Measurements from ENCODE around the gene AGPAT2.

AGPAT2 gene

DNA sequence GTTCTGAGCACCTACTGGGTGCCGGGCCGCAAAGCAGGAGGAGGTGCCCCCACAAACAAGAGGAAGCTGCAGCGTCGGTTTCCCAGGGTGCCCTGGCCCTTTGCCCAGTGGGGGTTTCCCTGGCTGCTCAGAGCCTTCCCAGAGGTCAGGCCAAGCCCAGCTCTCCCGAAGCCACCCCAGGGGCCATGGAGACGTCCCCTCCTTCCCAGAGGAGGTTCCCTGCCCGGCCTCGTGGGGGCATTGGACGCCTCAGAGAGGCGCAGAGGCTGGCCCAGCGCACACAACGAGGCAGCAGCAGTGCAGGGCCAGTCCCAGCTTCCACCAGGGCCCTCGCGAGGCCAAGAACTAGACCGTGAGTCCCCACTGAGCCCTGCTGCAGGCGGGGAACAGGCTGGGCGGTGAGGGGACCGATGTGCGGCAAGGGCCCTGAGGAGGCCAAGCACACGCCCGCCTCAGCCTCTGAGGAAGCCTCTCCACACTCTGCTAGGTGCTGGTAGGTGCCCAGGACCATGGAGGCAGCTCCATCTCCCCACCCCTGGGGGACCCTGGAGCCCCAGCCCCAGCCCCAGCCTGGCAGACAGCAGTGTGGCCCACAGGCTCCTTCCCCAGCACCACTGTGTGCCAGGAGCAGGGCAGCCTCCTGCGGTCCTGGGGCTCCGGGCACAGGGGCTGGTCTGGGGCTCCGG lies 32.1 kb upstream of the AGPAT2 start:
- DNase-seq, result no peak
- H2BK120ac ChIP-seq (ENCODE audit: insufficient read depth, low read length, poor library complexity), result no peak overlapping the region
- peaks cover 6% of the 10 kb centered on the region for H3K79me1 ChIP-seq (ENCODE audit: low read length)
- no CpG with 5 or more reads among the region's 24 CpGs for WGBS (ENCODE audit: extremely low coverage, insufficient coverage, insufficient read length)
- no peak overlapping the region for H4K12ac ChIP-seq (ENCODE audit: low read depth, low read length)
- H2BK12ac ChIP-seq (ENCODE audit: low read length), result no peak overlapping the region
- no peak overlapping the region for H2BK5ac ChIP-seq (ENCODE audit: low read depth, low read length, poor library complexity)
- H2AK5ac ChIP-seq (ENCODE audit: low read length), result no peak overlapping the region
- H3K9ac ChIP-seq (ENCODE audit: low read length), result no peak overlapping the region
- H3K4me2 ChIP-seq (ENCODE audit: low read length), result no peak overlapping the region
- peaks cover 39 to 40% of the 10 kb centered on the region in 2 experiments for H3K36me3 ChIP-seq (ENCODE audit: control insufficient read depth in 1 of 2, insufficient read depth in 2 of 2, low read length in 2 of 2)
- no peak overlapping the region for H3K18ac ChIP-seq (ENCODE audit: low read length)
- no peak overlapping the region for H4K8ac ChIP-seq (ENCODE audit: low read depth, low read length)
- no peak overlapping the region for H3K23ac ChIP-seq (ENCODE audit: low read length)
- peaks cover 3% of the 10 kb centered on the region for H3K9me3 ChIP-seq (ENCODE audit: insufficient read depth, low read depth, low read length)
- no peak overlapping the region for H3K4ac ChIP-seq (ENCODE audit: low read depth, low read length)
- no peak overlapping the region for H4K91ac ChIP-seq (ENCODE audit: low read depth, low read length)
- no peak overlapping the region for H2AFZ ChIP-seq (ENCODE audit: insufficient read depth, low read length, poor library complexity)
- H3K27ac ChIP-seq (ENCODE audit: low read depth, low read length), result no peak overlapping the region
- H3K4me3 ChIP-seq (ENCODE audit: low read depth, low read length), result no peak overlapping the region
- no peaks in the 10 kb centered on the region for H3K27me3 ChIP-seq (ENCODE audit: insufficient read depth, low read length)
- no peak overlapping the region for H3K14ac ChIP-seq (ENCODE audit: low read length)
- H3K4me1 ChIP-seq (ENCODE audit: control insufficient read depth in 1 of 2, insufficient read depth in 2 of 2, low read length in 2 of 2), result peaks cover 8% of the 10 kb centered on the region in 2 experiments
- H3K79me2 ChIP-seq (ENCODE audit: control insufficient read depth, insufficient read depth, low read length, poor library complexity), result no peaks in the 10 kb centered on the region

DNA sequence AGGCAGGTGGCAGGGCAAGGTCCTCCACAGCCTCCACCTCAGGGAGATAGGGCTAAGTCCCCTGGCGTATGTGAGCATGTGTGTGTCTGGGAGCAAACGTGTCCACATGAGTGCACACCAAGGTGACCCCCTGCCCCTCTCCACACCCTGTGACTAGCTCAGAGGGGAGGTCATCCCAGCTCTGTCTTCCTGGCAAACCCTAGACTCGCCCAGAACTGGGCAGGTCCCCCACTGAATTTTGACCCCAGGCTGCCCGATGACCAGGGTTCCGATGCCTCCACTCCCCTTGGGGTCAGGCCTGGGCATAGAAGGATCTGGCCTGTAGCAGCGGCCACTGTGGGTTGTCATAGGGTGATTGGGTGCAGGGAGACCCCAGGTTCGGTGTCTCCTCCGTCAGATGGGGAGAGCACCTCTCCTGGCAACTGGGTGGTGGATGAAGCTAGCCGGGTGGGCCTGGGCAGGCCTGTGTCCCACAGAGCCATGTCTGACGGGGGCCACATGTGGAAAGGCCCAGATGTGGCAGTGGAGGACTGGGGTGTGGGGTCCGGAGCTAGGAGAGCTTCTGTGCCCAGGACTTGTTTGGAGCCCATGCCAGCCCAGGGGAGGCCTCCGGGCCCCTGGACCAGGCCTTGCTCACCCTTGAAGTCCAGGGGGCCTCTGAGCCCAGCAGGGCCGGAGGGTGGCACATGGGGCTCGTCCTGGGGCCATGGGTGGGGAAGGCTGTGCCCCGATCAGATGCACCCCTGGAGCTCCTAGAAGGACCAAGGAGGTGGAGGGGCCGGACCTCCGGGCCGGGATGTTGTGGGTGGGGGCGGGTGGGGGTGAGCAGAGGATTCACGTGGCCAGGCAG lies 31.3 kb upstream of the AGPAT2 start:
- Histone ChIP-seq H3K4ac (ENCODE audit: low read depth, low read length) (no peak overlapping the region), H3K27ac (ENCODE audit: low read depth, low read length) (no peak overlapping the region), H2BK120ac (ENCODE audit: insufficient read depth, low read length, poor library complexity) (no peak overlapping the region), H3K23ac (ENCODE audit: low read length) (no peak overlapping the region), H4K91ac (ENCODE audit: low read depth, low read length) (no peak overlapping the region), H3K79me1 (ENCODE audit: low read length) (peaks cover 12% of the 10 kb centered on the region), H2BK5ac (ENCODE audit: low read depth, low read length, poor library complexity) (no peak overlapping the region), H3K14ac (ENCODE audit: low read length) (no peak overlapping the region), H3K9me3 (ENCODE audit: insufficient read depth, low read depth, low read length) (peaks cover 3% of the 10 kb centered on the region), H3K27me3 (ENCODE audit: insufficient read depth, low read length) (no peaks in the 10 kb centered on the region), H2BK12ac (ENCODE audit: low read length) (no peak overlapping the region), H3K9ac (ENCODE audit: low read length) (no peak overlapping the region), H3K4me3 (ENCODE audit: low read depth, low read length) (no peak overlapping the region), H3K79me2 (ENCODE audit: control insufficient read depth, insufficient read depth, low read length, poor library complexity) (peaks cover 3% of the 10 kb centered on the region), H3K4me2 (ENCODE audit: low read length) (no peak overlapping the region), H4K12ac (ENCODE audit: low read depth, low read length) (no peak overlapping the region), H3K18ac (ENCODE audit: low read length) (no peak overlapping the region), H2AFZ (ENCODE audit: insufficient read depth, low read length, poor library complexity) (no peak overlapping the region), H3K36me3 (ENCODE audit: control insufficient read depth in 1 of 2, insufficient read depth in 2 of 2, low read length in 2 of 2) (peaks cover 31 to 32% of the 10 kb centered on the region in 2 experiments), H2AK5ac (ENCODE audit: low read length) (no peak overlapping the region), H4K8ac (ENCODE audit: low read depth, low read length) (no peak overlapping the region), H3K4me1 (ENCODE audit: control insufficient read depth in 1 of 2, insufficient read depth in 2 of 2, low read length in 2 of 2) (peaks cover 15 to 16% of the 10 kb centered on the region in 2 experiments)
- DNase-seq, result no peak
- no CpG with 5 or more reads among the region's 20 CpGs for WGBS (ENCODE audit: extremely low coverage, insufficient coverage, insufficient read length)

DNA sequence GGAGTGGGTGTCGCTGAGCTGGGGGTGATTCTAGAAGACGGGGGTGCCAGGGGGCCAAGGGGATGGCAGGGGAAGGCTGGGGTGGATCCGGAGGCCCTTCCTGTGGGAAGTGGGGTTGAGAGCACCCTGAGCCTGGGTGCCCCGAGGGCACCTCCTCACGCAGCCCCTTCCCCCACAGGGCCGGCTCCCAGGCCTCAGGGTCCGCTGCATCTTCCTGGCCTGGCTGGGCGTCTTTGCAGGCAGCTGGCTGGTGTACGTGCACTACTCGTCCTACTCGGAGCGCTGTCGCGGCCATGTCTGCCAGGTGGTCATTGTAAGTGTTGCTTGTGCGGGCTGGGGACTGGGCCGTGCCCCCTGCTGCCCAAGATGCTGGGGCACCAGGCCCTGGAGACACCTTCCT lies 30.1 kb upstream of the AGPAT2 start:
- Histone ChIP-seq H4K8ac (ENCODE audit: low read depth, low read length) (no peak overlapping the region), H3K18ac (ENCODE audit: low read length) (no peak overlapping the region), H3K27ac (ENCODE audit: low read depth, low read length) (no peak overlapping the region), H3K36me3 (ENCODE audit: control insufficient read depth in 1 of 2, insufficient read depth in 2 of 2, low read length in 2 of 2) (peaks cover 20 to 21% of the 10 kb centered on the region in 2 experiments), H2AFZ (ENCODE audit: insufficient read depth, low read length, poor library complexity) (no peak overlapping the region), H3K79me1 (ENCODE audit: low read length) (peaks cover 22% of the 10 kb centered on the region), H4K91ac (ENCODE audit: low read depth, low read length) (no peak overlapping the region), H3K14ac (ENCODE audit: low read length) (no peak overlapping the region), H3K4me2 (ENCODE audit: low read length) (no peak overlapping the region), H3K4me3 (ENCODE audit: low read depth, low read length) (no peak overlapping the region), H3K27me3 (ENCODE audit: insufficient read depth, low read length) (peaks cover 2% of the 10 kb centered on the region), H4K12ac (ENCODE audit: low read depth, low read length) (no peak overlapping the region), H3K23ac (ENCODE audit: low read length) (no peak overlapping the region), H3K4me1 (ENCODE audit: control insufficient read depth in 1 of 2, insufficient read depth in 2 of 2, low read length in 2 of 2) (peaks cover 22 to 23% of the 10 kb centered on the region in 2 experiments), H3K79me2 (ENCODE audit: control insufficient read depth, insufficient read depth, low read length, poor library complexity) (peaks cover 9% of the 10 kb centered on the region), H2BK5ac (ENCODE audit: low read depth, low read length, poor library complexity) (no peak overlapping the region), H2BK120ac (ENCODE audit: insufficient read depth, low read length, poor library complexity) (no peak overlapping the region), H3K4ac (ENCODE audit: low read depth, low read length) (no peak overlapping the region), H2BK12ac (ENCODE audit: low read length) (no peak overlapping the region), H2AK5ac (ENCODE audit: low read length) (no peak overlapping the region), H3K9ac (ENCODE audit: low read length) (no peak overlapping the region), H3K9me3 (ENCODE audit: insufficient read depth, low read depth, low read length) (no peaks in the 10 kb centered on the region)
- WGBS (ENCODE audit: extremely low coverage, insufficient coverage, insufficient read length), result no CpG with 5 or more reads among the region's 16 CpGs
- DNase-seq, result no peak

DNA sequence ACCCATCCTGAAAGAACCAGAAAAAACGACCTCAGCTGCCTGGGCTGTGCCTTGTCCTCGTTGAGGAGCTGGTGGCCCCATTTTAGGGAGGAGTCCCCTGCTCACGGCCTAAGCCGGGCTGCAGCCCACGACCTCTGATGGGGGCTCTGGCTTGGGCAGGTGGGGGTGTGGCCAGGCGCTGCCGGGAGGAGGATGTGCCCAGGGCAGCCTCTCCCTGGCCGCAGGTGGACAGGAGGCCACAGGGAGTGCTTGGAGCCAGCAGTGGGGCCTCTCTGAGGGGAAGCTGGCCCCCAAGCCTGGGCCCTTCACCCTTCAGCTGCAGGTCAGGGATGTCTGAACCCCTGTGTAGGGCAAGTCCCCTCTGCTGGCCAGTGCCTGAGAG lies 27.6 kb upstream of the AGPAT2 start:
- Histone ChIP-seq H3K9me3 (ENCODE audit: insufficient read depth, low read depth, low read length) (no peaks in the 10 kb centered on the region), H4K91ac (ENCODE audit: low read depth, low read length) (peak overlapping the region; percentile 41), H3K4me1 (ENCODE audit: control insufficient read depth in 1 of 2, insufficient read depth in 2 of 2, low read length in 2 of 2) (peaks cover 22 to 27% of the 10 kb centered on the region in 2 experiments), H2BK12ac (ENCODE audit: low read length) (peak overlapping the region; percentile 16), H3K79me2 (ENCODE audit: control insufficient read depth, insufficient read depth, low read length, poor library complexity) (peaks cover 9% of the 10 kb centered on the region), H2BK5ac (ENCODE audit: low read depth, low read length, poor library complexity) (no peak overlapping the region), H3K4me3 (ENCODE audit: low read depth, low read length) (no peak overlapping the region), H2BK120ac (ENCODE audit: insufficient read depth, low read length, poor library complexity) (peak overlapping the region; percentile 29), H4K8ac (ENCODE audit: low read depth, low read length) (peak overlapping the region; percentile 33), H3K18ac (ENCODE audit: low read length) (peak overlapping the region; percentile 25), H3K23ac (ENCODE audit: low read length) (no peak overlapping the region), H2AK5ac (ENCODE audit: low read length) (peak overlapping the region; percentile 39), H3K27me3 (ENCODE audit: insufficient read depth, low read length) (peaks cover 2% of the 10 kb centered on the region), H3K14ac (ENCODE audit: low read length) (peak overlapping the region; percentile 5), H3K79me1 (ENCODE audit: low read length) (peaks cover 22% of the 10 kb centered on the region), H3K4me2 (ENCODE audit: low read length) (no peak overlapping the region), H3K36me3 (ENCODE audit: control insufficient read depth in 1 of 2, insufficient read depth in 2 of 2, low read length in 2 of 2) (peaks cover 4 to 7% of the 10 kb centered on the region in 2 experiments), H3K9ac (ENCODE audit: low read length) (no peak overlapping the region), H4K12ac (ENCODE audit: low read depth, low read length) (no peak overlapping the region), H3K27ac (ENCODE audit: low read depth, low read length) (peak overlapping the region; percentile 25), H2AFZ (ENCODE audit: insufficient read depth, low read length, poor library complexity) (peak overlapping the region; percentile 46), H3K4ac (ENCODE audit: low read depth, low read length) (peak overlapping the region; percentile 10)
- DNase-seq, result no peak
- whole genome bisulfite sequencing (ENCODE audit: extremely low coverage, insufficient coverage, insufficient read length), result no CpG with 5 or more reads among the region's 8 CpGs
